ENCODE results near the gene ELF2.
A peak's percentile ranks its signal among the peaks of the same experiment; 100 is the strongest.

Gene ELF2

DNA sequence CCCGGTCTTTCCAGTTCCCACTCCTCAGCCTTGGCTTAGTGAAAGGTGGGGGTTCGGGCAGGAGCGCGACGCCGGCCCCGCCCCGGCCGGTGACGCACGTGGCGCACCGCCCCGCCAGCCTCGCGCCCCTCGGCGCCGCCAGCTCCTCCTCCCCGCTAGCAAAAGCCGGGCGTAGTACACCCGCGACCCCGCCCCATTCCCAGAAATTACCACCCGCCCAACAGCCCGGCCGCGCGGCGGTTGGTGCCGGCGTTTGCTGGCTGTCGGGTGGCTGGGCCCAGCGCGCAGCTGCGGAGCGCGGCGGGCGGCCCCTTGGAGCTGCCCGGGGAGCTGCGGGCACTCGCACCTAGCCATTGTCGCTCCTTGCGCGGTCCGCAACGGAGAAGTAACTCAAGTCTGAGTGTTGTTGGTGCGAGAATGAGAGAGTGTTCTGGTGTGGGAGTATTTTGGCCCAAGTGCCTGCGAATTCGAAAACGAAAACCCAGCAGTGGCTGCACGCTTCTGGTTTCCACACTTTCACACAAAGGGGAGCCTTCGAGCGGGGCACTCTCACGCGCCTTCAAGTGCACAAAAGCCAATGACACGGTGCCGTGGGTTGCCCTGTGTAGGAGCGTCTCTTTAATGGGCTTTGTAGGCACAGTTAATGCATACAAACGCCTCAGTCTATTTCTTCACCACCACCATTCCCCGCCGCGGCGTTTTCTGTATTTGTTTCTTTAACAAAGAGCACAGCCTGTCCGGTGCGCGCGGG is 1.0 kb upstream of the ELF2 start:
- H3K36me3 ChIP-seq (ENCODE audit: control insufficient read depth, insufficient read depth, low read length) = no peaks in the 10 kb centered on the region
- H3K4me3 ChIP-seq (ENCODE audit: low read depth, low read length) = peak overlapping the region; percentile 95
- H3K9me3 ChIP-seq (ENCODE audit: control insufficient read depth, low read length) = no peaks in the 10 kb centered on the region
- H3K9ac ChIP-seq = no peak overlapping the region
- no peaks in the 10 kb centered on the region for H3K4me1 ChIP-seq
- no peaks in the 10 kb centered on the region for H3K27me3 ChIP-seq (ENCODE audit: control insufficient read depth, insufficient read depth, low read length)
- peak overlapping the region; percentile 98 for H3K27ac ChIP-seq
- peak overlapping the region; percentile 96 for H2AFZ ChIP-seq
- peak overlapping the region; percentile 100 for H3K4me2 ChIP-seq (ENCODE audit: low read length)
- peaks cover 6% of the 10 kb centered on the region for H3K79me2 ChIP-seq
- no peak for TF ChIP-seq CTCF (IDR thresholded peaks at IDR 0.05)

DNA sequence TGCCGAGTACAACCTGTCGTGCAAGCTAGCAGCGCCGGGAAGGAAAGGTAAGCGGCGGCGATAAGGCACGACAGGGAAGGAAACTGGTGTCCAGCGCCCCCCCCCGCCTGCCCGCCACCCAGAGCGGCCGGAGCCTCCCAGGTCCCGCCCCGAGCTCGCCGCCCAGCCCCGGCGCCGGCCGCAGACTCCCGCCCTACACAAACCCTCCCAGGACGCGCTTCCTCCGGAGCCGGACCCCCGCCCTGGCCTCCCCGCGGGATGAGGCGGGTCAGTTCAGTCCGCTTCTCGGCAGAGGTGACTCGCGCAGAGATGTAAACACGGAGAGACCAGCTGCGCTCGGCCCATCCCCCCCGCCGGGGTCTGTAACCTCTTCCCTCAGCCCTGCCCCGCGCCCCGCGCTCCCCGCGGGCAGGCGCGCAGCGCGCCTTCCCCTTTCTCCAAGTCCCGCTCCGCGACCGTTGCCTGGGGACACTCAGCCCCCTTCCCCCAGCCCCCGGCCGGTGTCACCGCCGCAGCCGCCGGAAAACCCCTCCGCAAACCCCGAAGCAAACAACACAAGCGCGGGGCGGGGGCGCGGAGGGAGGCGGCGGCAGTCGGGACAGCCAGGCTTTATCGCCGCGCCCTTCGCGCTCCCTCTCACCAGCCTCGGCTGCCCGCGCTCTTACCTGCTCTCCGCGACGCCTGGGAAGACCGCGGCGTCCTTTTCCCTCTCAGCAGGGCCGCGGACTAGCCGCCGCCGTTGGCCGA is 543 bp downstream of the ELF2 start:
- Histone ChIP-seq H3K4me1 (no peaks in the 10 kb centered on the region), H3K4me3 (ENCODE audit: low read depth, low read length) (peak overlapping the region; percentile 94), H3K36me3 (ENCODE audit: control insufficient read depth, insufficient read depth, low read length) (no peaks in the 10 kb centered on the region), H3K79me2 (peaks cover 8% of the 10 kb centered on the region), H3K9me3 (ENCODE audit: control insufficient read depth, low read length) (no peaks in the 10 kb centered on the region), H3K9ac (peak overlapping the region; percentile 91), H3K27ac (peak overlapping the region; percentile 98), H3K4me2 (ENCODE audit: low read length) (peak overlapping the region; percentile 76), H2AFZ (peak overlapping the region; percentile 92), H3K27me3 (ENCODE audit: control insufficient read depth, insufficient read depth, low read length) (no peaks in the 10 kb centered on the region)
- no peak for TF ChIP-seq CTCF (IDR thresholded peaks at IDR 0.05)

- no peak for TF ChIP-seq CTCF (IDR thresholded peaks at IDR 0.05)
- Histone ChIP-seq H3K9me3 (ENCODE audit: control insufficient read depth, low read length) (no peaks in the 10 kb centered on the region), H3K36me3 (ENCODE audit: control insufficient read depth, insufficient read depth, low read length) (no peaks in the 10 kb centered on the region), H3K4me1 (no peaks in the 10 kb centered on the region), H3K79me2 (peaks cover 12% of the 10 kb centered on the region), H2AFZ (peak overlapping the region; percentile 92), H3K27me3 (ENCODE audit: control insufficient read depth, insufficient read depth, low read length) (no peaks in the 10 kb centered on the region), H3K9ac (peak overlapping the region; percentile 91), H3K27ac (peak overlapping the region; percentile 98), H3K4me3 (ENCODE audit: low read depth, low read length) (peak overlapping the region; percentile 94), H3K4me2 (ENCODE audit: low read length) (peak overlapping the region; percentile 76)
Observed at GRCh38 chr4:139175646-139176301, 1.2 kb downstream of the ELF2 start.

DNA sequence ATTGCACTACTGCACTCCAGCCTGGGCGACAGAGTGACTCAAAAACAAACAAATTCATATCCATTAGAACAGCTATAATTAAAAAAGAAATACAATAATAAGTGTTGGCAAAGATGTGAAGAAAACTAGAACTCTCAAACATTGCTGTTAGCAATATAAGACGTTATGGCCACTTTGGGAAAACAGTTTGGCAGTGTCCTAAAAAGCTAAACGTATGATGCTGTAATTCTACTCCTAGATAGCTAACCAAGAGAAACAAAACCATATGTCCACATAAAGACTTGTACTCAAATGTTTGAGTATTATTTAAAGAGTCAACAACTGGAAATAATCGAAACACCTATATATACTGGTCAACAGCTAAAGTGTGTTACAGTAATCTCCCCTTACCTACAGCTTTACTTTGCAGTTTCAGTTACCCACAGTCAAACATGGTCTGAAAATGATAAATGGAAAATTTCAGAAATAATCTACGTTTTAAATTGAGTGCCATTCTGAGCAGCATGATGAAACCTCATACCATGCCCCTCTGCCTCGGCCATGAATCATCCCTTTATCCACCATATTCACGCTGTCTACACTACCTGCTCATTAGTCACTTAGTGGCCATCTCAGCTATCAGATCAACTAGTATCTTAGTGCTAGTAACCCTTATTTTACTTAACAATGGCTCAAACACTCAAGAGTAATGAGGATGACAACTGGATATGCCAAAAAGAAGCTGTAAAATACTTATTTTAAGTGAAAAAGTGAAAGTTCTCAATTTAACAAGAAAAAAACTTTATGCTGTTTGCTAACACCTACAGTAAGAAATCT is 4.9 kb downstream of the ELF2 start:
- Histone ChIP-seq H3K9me3 (ENCODE audit: control insufficient read depth, low read length) (no peaks in the 10 kb centered on the region), H3K79me2 (peaks cover 16% of the 10 kb centered on the region), H3K4me1 (no peaks in the 10 kb centered on the region), H3K4me3 (ENCODE audit: low read depth, low read length) (no peak overlapping the region), H3K4me2 (ENCODE audit: low read length) (no peak overlapping the region), H3K27me3 (ENCODE audit: control insufficient read depth, insufficient read depth, low read length) (no peaks in the 10 kb centered on the region), H3K9ac (no peak overlapping the region), H3K27ac (no peak overlapping the region), H3K36me3 (ENCODE audit: control insufficient read depth, insufficient read depth, low read length) (no peaks in the 10 kb centered on the region), H2AFZ (no peak overlapping the region)
- no peak for TF ChIP-seq CTCF (IDR thresholded peaks at IDR 0.05)

Measured in parathyroid adenoma (tissue), 2 donors.